AG04450 (cell line): ENCODE data around the gene ZNHIT6. TPM values are rescaled to one million over a fixed set of nuclear protein-coding genes. Genes with fewer than 3 reads are reported as not detected.

Source experiments
- CTCF ChIA-PET: fragments of 300-600, 350-600 bp; formaldehyde crosslinking; extraction: SDS; loops from one replicate; lab custom pipeline; 2022; ENCODE audit warnings: antibody characterized with exemption, inconsistent platforms; lab: Charles Lee
- POLR2A ChIA-PET: fragments of 350-600 bp; formaldehyde crosslinking; extraction: SDS; loops from one replicate; lab custom pipeline; 2021; ENCODE audit warnings: antibody characterized with exemption, inconsistent platforms; lab: Yijun Ruan, JAX
- DNase-seq: peaks from one replicate; pipeline ENCODE4 v3.0.0-alpha.2; 2011; ENCODE audit warnings: low read depth, low spot score
- H3K27ac ChIP-seq: one replicate; pipeline ENCODE4 v1.5.1; 2012; ENCODE audit warnings: low read depth, low read length, control low read depth
- H3K27me3 ChIP-seq: one replicate; pipeline ENCODE4 v1.6.0; 2012; ENCODE audit warnings: low read length; ENCODE audit not compliant: control insufficient read depth, insufficient read depth
- H3K4me3 ChIP-seq: 2 replicates; pipeline ENCODE4 v1.5.1; 2011; ENCODE audit warnings: mild to moderate bottlenecking, low read depth, low read length, control low read depth
- H3K9me3 ChIP-seq: 2 replicates; pipeline ENCODE4 v1.5.1; 2012; ENCODE audit warnings: low read length; ENCODE audit not compliant: control insufficient read depth, insufficient read depth
- polyA plus RNA-seq: library from polyadenylated mRNA; depleted of rRNA; stranded (reverse); fragments of >200 nt; gene quantifications from 2 replicates; pipeline ENCODE4 v1.2.3, GENCODE V29; 2011
- TF ChIP-seq, protein P1 (sequence below): IDR thresholded peaks from 2 replicates; pipeline ENCODE4 v1.5.1; 2011; ENCODE audit warnings: low read depth, low read length, control low read depth, inconsistent platforms

ZNHIT6 gene
- polyA plus RNA-seq, 1 experiment, result 19.2 TPM

DNA sequence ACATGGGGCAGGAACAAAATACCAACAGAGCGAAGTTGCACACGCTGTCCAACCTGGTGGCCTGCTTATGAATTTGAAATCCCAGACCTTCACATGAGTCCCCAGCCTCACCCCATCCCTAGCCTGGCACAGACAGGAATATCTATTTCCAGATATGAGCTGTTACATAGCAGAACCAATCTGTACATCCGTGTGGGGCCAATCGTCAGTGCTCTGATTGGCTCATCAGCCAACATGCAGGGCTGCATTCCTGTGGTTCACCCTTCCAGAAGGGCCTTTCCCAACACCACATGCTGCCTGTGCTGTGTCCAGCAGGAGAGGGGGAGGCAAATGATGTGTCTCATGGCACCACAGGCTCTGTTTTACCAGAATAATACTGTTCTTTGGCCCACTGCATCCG, 96.4 kb downstream of the ZNHIT6 start:
- POLR2A ChIA-PET, result interaction anchor here (1.0 to 3.5 kb wide), 11 partner anchors 9 to 304 kb away, joined by 3 to 88 read pairs (median 6); partner anchors contain the start of gene CCN1
- CTCF ChIA-PET, result interaction anchor here (0.5 to 3.0 kb wide), 3 partner anchors 37 to 1127 kb away, joined by 3 to 27 read pairs (median 8); no protein-coding TSS in a partner anchor
- Histone ChIP-seq H3K4me3 (peak overlapping the region; percentile 4; the same call in 1 of the 2 replicates), H3K27me3 (no peaks in the 10 kb centered on the region), H3K9me3 (peaks cover 7% of the 10 kb centered on the region; the same call in 1 of the 2 replicates), H3K27ac (peak overlapping the region; percentile 99)
- TF ChIP-seq, protein P1, sequence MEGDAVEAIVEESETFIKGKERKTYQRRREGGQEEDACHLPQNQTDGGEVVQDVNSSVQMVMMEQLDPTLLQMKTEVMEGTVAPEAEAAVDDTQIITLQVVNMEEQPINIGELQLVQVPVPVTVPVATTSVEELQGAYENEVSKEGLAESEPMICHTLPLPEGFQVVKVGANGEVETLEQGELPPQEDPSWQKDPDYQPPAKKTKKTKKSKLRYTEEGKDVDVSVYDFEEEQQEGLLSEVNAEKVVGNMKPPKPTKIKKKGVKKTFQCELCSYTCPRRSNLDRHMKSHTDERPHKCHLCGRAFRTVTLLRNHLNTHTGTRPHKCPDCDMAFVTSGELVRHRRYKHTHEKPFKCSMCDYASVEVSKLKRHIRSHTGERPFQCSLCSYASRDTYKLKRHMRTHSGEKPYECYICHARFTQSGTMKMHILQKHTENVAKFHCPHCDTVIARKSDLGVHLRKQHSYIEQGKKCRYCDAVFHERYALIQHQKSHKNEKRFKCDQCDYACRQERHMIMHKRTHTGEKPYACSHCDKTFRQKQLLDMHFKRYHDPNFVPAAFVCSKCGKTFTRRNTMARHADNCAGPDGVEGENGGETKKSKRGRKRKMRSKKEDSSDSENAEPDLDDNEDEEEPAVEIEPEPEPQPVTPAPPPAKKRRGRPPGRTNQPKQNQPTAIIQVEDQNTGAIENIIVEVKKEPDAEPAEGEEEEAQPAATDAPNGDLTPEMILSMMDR, result no peak
- peak; percentile 99 for DNase-seq

DNA sequence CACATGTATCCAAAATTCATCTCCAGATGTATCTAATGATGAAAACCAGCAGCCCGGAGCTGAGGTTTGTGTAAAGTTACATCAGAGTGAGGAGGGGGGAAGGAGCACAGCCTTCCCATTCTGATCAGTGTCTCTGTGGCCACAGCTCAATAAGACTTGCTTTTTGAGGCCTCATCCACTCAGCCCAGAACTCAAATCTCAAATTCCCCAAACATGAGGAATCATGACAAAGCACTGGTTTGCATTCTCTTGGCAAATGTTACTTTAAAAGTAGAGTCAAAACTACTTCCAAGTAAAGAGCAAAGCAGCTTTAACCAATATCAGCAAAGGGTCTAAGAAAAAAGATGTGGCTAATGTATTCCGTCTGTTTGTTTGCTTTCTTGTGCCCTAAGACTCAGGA, 96.8 kb downstream of the ZNHIT6 start:
- H3K9me3 ChIP-seq, result peaks cover 7% of the 10 kb centered on the region; the same call in 1 of the 2 replicates
- H3K27ac ChIP-seq, result peak overlapping the region; percentile 99
- CTCF ChIA-PET, result interaction anchor here (0.6 to 3.0 kb wide), 2 partner anchors 81 to 1127 kb away, joined by 8 to 27 read pairs; no protein-coding TSS in a partner anchor
- H3K4me3 ChIP-seq, result peak overlapping the region; percentile 4; the same call in 1 of the 2 replicates
- H3K27me3 ChIP-seq, result no peaks in the 10 kb centered on the region
- TF ChIP-seq, protein P1, result no peak
- POLR2A ChIA-PET, result interaction anchor here (1.0 to 3.5 kb wide), 10 partner anchors 8 to 303 kb away, joined by 3 to 88 read pairs (median 5); partner anchors contain the start of gene CCN1
- DNase-seq, result peak; percentile 85

DNA sequence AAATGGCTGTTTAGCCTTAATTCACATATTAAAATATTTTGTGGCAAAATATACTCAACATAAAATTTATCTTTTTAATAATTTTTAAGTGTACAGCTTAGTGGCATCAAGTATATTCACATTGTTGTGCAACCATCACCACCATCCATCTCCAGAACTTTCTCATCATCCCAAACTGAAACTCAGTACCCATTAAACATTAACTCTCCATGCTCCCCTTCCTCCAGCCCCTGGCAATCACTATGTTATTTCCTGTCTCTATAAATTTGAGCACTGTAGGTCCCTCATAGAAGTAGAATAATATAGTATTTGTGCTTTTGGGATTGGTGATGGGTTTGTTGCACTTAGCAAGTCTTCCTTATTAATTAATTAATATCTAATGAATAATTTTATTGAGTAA, 98.3 kb downstream of the ZNHIT6 start:
- no peak overlapping the region for H3K27ac ChIP-seq
- TF ChIP-seq, protein P1, result no peak
- DNase-seq, result no peak
- ChIA-PET POLR2A (interaction anchor here (3.5 kb wide), 1 partner anchor 25 kb away, joined by 88 read pairs; no protein-coding TSS in a partner anchor), CTCF (no interaction called here)
- H3K4me3 ChIP-seq, result no peak overlapping the region
- H3K27me3 ChIP-seq, result no peaks in the 10 kb centered on the region
- no peaks in the 10 kb centered on the region for H3K9me3 ChIP-seq

DNA sequence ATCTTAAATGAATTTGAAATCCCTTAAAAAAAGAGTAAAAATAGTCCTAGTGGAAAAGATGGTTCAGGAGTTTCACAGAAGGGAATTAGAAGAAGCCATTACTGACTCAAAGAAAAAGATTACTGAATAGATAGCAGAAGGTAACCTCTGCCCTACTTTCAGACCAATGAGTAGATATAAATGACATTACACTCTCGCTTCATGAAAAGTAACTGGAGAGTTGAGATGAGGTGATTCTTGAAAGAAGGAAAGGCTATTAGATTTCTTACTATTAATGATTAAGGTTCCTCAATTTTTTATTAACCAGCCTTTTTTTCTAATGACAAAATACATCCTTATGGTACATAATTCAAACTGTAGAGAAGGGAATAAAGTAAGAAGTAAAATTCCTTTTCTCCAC, 99.4 kb downstream of the ZNHIT6 start:
- Histone ChIP-seq H3K27ac (no peak overlapping the region), H3K9me3 (no peaks in the 10 kb centered on the region), H3K27me3 (no peaks in the 10 kb centered on the region), H3K4me3 (no peak overlapping the region)
- ChIA-PET CTCF (interaction anchor here (0.9 kb wide), 1 partner anchor 25 kb away, joined by 3 read pairs; no protein-coding TSS in a partner anchor), POLR2A (interaction anchor here (3.9 kb wide), 1 partner anchor 24 kb away, joined by 49 read pairs; no protein-coding TSS in a partner anchor)
- TF ChIP-seq, protein P1, result no peak
- DNase-seq, result no peak

DNA sequence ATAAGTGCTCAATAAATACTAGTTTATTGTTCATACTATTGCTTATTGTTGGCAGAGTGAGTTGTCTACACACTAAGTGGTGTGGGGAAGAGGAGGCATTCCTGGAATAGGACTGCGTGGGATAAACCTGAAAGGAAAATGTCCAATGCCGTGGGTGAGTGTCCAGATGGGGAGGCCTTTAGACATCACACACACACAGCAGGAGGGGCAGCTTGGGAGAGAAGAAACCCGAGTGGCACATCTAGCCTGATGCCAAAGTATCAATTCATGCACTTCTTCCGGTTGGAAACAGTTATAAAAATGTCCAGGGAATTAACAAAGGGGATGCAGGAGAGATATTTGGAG, 100.3 kb downstream of the ZNHIT6 start:
- ChIA-PET CTCF (interaction anchor here (0.8 to 3.4 kb wide), 3 partner anchors 22 to 85 kb away, joined by 3 to 20 read pairs (median 3); no protein-coding TSS in a partner anchor), POLR2A (interaction anchor here (0.8 to 3.9 kb wide), 7 partner anchors 21 to 242 kb away, joined by 3 to 49 read pairs (median 9); partner anchors contain the start of gene CCN1)
- Histone ChIP-seq H3K9me3 (no peaks in the 10 kb centered on the region), H3K27ac (peak overlapping the region; percentile 99), H3K27me3 (no peaks in the 10 kb centered on the region), H3K4me3 (no peak overlapping the region)
- no peak for DNase-seq
- TF ChIP-seq, protein P1, result no peak
